ENCODE data around the gene MBOAT1. TPM values are rescaled to one million over a fixed set of nuclear protein-coding genes. Genes with fewer than 3 reads are reported as not detected.

Gene MBOAT1
- total and polyA plus RNA-seq, 2 of the 13 experiments (the other 11 are each of a cell fraction or from before 2014, with no cell fraction given), result not detected

- no peak overlapping the region for H3K4me3 ChIP-seq (replicated peaks in 1 of 3; ENCODE audit: insufficient read depth in 1 of 3, low read depth in 2 of 3, low read length in 3 of 3)
- no peaks in the 10 kb centered on the region for H3K4me1 ChIP-seq (ENCODE audit: insufficient read depth, low read length)
- WGBS (ENCODE audit: low lambda C conversion rate), result 60% methylated on average over 4 of the region's 4 CpGs
- no peak overlapping the region for H3K4me2 ChIP-seq (ENCODE audit: low read depth, low read length)
- no peak overlapping the region for H3K27ac ChIP-seq (ENCODE audit: extremely low read length, insufficient read depth, low read length)
- DNase-seq (ENCODE audit: low spot score), result no peak
- H3K9ac ChIP-seq (ENCODE audit: insufficient read depth, low read depth, low read length), result no peak overlapping the region
- no peak for FAIRE-seq
- BruUV-seq (replicated peaks), result no TSS peak
- H2AFZ ChIP-seq (ENCODE audit: low read length), result no peak overlapping the region
- POLR2A ChIA-PET, result no interaction called here
- H3K36me3 ChIP-seq (replicated peaks in 1 of 2; ENCODE audit: control insufficient read depth in 1 of 2, insufficient read depth in 2 of 2, low read length in 2 of 2), result no peaks in the 10 kb centered on the region
- no peaks in the 10 kb centered on the region for H3K79me2 ChIP-seq (ENCODE audit: insufficient read depth, low read length)
- ATAC-seq, result no peak
- TF ChIP-seq CENPBD1 (CRISPR knock-in tag; IDR thresholded peaks at IDR 0.05; ENCODE audit: borderline replicate concordance, low read depth) (no peak), HINFP (CRISPR knock-in tag; IDR thresholded peaks at IDR 0.05; ENCODE audit: low read depth) (no peak), SP4 (CRISPR knock-in tag; IDR thresholded peaks at IDR 0.05) (no peak), THAP7 (CRISPR knock-in tag; IDR thresholded peaks at IDR 0.05) (no peak), ZNF678 (CRISPR knock-in tag; IDR thresholded peaks at IDR 0.05) (no peak), PAWR (CRISPR knock-in tag; IDR thresholded peaks at IDR 0.05; ENCODE audit: borderline replicate concordance) (no peak), TEAD3 (CRISPR knock-in tag; optimal IDR thresholded peaks at IDR 0.05; ENCODE audit: borderline replicate concordance) (no peak), ZSCAN21 (CRISPR knock-in tag; IDR thresholded peaks at IDR 0.05; ENCODE audit: borderline replicate concordance) (no peak), FOXK1 (CRISPR knock-in tag; IDR thresholded peaks at IDR 0.05; ENCODE audit: borderline replicate concordance, low read depth) (no peak), ELF1 (CRISPR knock-in tag; IDR thresholded peaks at IDR 0.05) (no peak), THYN1 (CRISPR knock-in tag; IDR thresholded peaks at IDR 0.05; ENCODE audit: borderline replicate concordance, low read depth) (no peak), ARHGAP35 (CRISPR knock-in tag; IDR thresholded peaks at IDR 0.05; ENCODE audit: borderline replicate concordance) (no peak)
- H3K27me3 ChIP-seq (ENCODE audit: control insufficient read depth in 1 of 2, insufficient read depth in 2 of 2, low read length in 2 of 2), result no peaks in the 10 kb centered on the region
- no peaks in the 10 kb centered on the region for H4K20me1 ChIP-seq (ENCODE audit: insufficient read depth, low read length)
- CTCF ChIA-PET (ENCODE audit: low intra/inter-chr PET ratio, low total read pairs), result no interaction called here
- no peaks in the 10 kb centered on the region for H3K9me3 ChIP-seq (ENCODE audit: low read length)
- intact Hi-C loops (cut with micrococcal nuclease; ENCODE audit: unreplicated experiment), result no loop called here
- in situ Hi-C loops (cut with HindIII; ENCODE audit: extremely low pct_ligation_motif_present, low pct_unique_long_range_greater_than_20kb), result no loop called here
These were observed 19.6 kb downstream of the MBOAT1 start for GRCh38 chr6:20192625-20193024.

Measured in HepG2 (cell line).